HG02973 (cell line): ENCODE measurements around the gene LIMS3.
"Not testable (repeated sequence)": the region's sequence is repeated elsewhere in the genome, so short reads cannot be mapped to it uniquely, and the experiment has no call there.

Experiments
- ATAC-seq: cut with Tn5 transposase; IDR thresholded peaks from one replicate; pipeline ENCODE4 v1.9.1; 2021; ENCODE audit warnings: moderate library complexity; ENCODE audit not compliant: unreplicated experiment

The LIMS3 gene

GRCh38 chr2:109921543-109922384, 23.3 kb downstream of the LIMS3 start:
- ATAC-seq, result not testable (repeated sequence)

- not testable (repeated sequence) for ATAC-seq
Measured at GRCh38 chr2:109924481-109924880, 26.0 kb downstream of the LIMS3 start.

- not testable (repeated sequence) for ATAC-seq
Measured at GRCh38 chr2:109927803-109928202, 29.3 kb downstream of the LIMS3 start.

GRCh38 chr2:109929222-109929621, 30.7 kb downstream of the LIMS3 start:
- not testable (repeated sequence) for ATAC-seq

GRCh38 chr2:109936534-109936933, 38.0 kb downstream of the LIMS3 start:
- not testable (repeated sequence) for ATAC-seq

- ATAC-seq, result not testable (repeated sequence)
Measured at GRCh38 chr2:109945362-109945761, 46.9 kb downstream of the LIMS3 start.

- not testable (repeated sequence) for ATAC-seq
Measured at GRCh38 chr2:109947262-109947958, 48.9 kb downstream of the LIMS3 start.

- ATAC-seq, result not testable (repeated sequence)
Measured at GRCh38 chr2:109947959-109948520, 49.6 kb downstream of the LIMS3 start.

- not testable (repeated sequence) for ATAC-seq
Measured at GRCh38 chr2:109950146-109950843, 51.8 kb downstream of the LIMS3 start.

GRCh38 chr2:109963942-109964341, 65.5 kb downstream of the LIMS3 start:
- not testable (repeated sequence) for ATAC-seq

GRCh38 chr2:109965482-109965881, 67.0 kb downstream of the LIMS3 start:
- not testable (repeated sequence) for ATAC-seq

- not testable (repeated sequence) for ATAC-seq
Measured at GRCh38 chr2:109966107-109966736, 67.7 kb downstream of the LIMS3 start.

GRCh38 chr2:109966858-109967257, 68.4 kb downstream of the LIMS3 start:
- ATAC-seq, result not testable (repeated sequence)

- peak; percentile 69 for ATAC-seq
Measured at GRCh38 chr2:109969864-109970263, 71.4 kb downstream of the LIMS3 start.

GRCh38 chr2:109971710-109972109, 73.2 kb downstream of the LIMS3 start:
- not testable (repeated sequence) for ATAC-seq
